ENCODE measurements around the gene CNNM3.

CNNM3 gene

DNA sequence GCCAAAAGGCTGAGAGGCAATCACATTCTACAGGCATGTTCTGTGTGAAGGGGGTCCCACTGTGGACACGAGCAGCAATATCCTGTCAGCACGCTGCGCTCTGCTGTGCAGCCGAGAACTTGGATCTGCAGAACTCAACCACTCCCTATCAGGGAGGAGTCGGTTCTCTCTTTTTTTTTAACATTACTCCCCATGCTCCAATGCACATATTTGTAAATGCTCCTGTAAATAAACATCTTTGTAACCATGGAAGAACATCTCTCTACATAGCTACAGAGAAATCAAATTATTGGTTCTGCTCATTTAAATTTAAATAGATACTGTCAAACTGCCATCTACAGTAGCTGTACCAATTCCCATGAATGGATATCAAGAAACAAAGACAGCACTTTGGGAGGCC is 30.8 kb downstream of the CNNM3 start:
- FAIRE-seq = no peak
- no peak for DNase-seq (ENCODE audit: insufficient read length, low spot score)
- TF ChIP-seq POU2F2 (IDR thresholded peaks at IDR 0.05; ENCODE audit: low read depth, low read length) (no peak), POLR2AphosphoS5 (IDR thresholded peaks at IDR 0.05; ENCODE audit: low read depth, low read length) (no peak), SPI1 (IDR thresholded peaks at IDR 0.05; ENCODE audit: low read depth, low read length) (no peak), POLR2A (IDR thresholded peaks at IDR 0.05; ENCODE audit: low read depth, low read length) (no peak), PAX5 (IDR thresholded peaks at IDR 0.05; ENCODE audit: insufficient read depth, low read length, severe bottlenecking) (no peak), TAF1 (IDR thresholded peaks at IDR 0.05; ENCODE audit: low read depth, low read length) (no peak)

GRCh38 chr2:96847586-96847985 is 31.5 kb downstream of the CNNM3 start:
- TF ChIP-seq POU2F2 (IDR thresholded peaks at IDR 0.05; ENCODE audit: low read depth, low read length) = no peak
- FAIRE-seq (no peak), DNase-seq (ENCODE audit: insufficient read length, low spot score) (no peak)

DNA sequence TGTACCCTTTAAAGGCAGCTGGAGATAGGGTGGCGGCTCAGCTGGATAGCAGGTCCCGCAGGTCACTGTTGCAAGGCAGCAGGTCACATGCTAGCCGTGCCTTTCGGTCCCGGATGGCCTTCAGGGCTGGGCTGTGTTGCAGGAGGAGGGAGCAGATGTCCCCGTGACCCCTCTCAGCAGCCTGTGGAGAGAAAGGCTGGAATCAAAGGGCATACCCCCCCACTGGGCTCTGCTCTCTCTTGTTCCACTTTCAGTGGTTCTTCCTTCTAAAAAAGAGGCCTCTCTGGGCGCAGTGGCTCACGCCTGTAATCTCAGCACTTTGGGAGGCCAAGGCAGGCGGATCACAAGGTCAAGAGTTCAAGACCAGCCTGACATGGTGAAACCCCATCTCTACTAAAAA is 32.2 kb downstream of the CNNM3 start:
- no peak for DNase-seq (ENCODE audit: insufficient read length, low spot score)
- TF ChIP-seq TAF1 (IDR thresholded peaks at IDR 0.05; ENCODE audit: low read depth, low read length) = no peak
- TF ChIP-seq POU2F2 (IDR thresholded peaks at IDR 0.05; ENCODE audit: low read depth, low read length) = no peak
- no peak for TF ChIP-seq SPI1 (IDR thresholded peaks at IDR 0.05; ENCODE audit: low read depth, low read length)
- TF ChIP-seq POLR2AphosphoS5 (IDR thresholded peaks at IDR 0.05; ENCODE audit: low read depth, low read length) = no peak
- no peak for TF ChIP-seq POLR2A (IDR thresholded peaks at IDR 0.05; ENCODE audit: low read depth, low read length)
- no peak for TF ChIP-seq PAX5 (IDR thresholded peaks at IDR 0.05; ENCODE audit: insufficient read depth, low read length, severe bottlenecking)
- FAIRE-seq = no peak

DNA sequence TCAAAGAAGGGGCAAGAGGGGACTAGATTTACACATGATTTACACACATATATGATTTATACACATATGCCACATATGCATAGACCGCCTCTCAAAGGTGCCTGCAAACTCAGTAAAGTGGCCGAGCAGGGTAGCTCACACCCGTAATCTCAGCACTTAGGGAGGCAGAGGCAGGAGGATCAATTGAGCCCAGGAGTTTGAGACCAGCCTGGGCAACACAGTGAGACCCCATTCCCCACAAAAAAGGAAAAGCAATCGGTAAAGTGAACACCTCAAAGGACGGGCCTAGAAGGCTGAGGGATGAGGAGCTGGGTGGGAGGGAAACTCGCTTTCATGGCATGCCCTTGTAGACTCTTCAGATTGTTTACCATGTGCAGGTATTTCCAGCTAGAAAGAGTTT is 36.6 kb downstream of the CNNM3 start:
- no peak for FAIRE-seq
- no peak for TF ChIP-seq SPI1 (IDR thresholded peaks at IDR 0.05; ENCODE audit: low read depth, low read length)
- no peak for TF ChIP-seq POLR2A (IDR thresholded peaks at IDR 0.05; ENCODE audit: low read depth, low read length)
- DNase-seq (ENCODE audit: insufficient read length, low spot score) = no peak

DNA sequence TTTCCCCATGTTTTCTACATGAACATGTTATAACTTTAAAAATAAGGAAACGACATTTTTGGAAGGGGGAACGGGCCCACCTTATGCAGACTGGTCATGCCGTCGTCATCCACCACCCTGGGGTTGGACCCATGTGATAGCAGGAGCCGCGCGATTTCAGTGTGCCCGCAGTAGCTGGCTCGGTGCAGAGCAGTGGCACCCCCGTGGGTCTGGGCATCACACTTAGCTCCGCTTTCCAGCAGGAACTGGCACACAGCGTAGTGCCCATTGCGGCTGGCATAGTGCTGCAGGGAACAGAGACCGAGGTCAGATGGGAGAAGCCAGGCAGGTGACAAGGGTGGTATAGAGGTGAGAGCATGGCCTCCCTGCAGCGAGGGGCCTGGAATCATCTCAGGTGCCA is 37.3 kb downstream of the CNNM3 start:
- DNase-seq (ENCODE audit: insufficient read length, low spot score) (no peak), FAIRE-seq (no peak)
- TF ChIP-seq TAF1 (IDR thresholded peaks at IDR 0.05; ENCODE audit: low read depth, low read length) (no peak), PAX5 (IDR thresholded peaks at IDR 0.05; ENCODE audit: insufficient read depth, low read length, severe bottlenecking) (no peak), POU2F2 (IDR thresholded peaks at IDR 0.05; ENCODE audit: low read depth, low read length) (no peak)

DNA sequence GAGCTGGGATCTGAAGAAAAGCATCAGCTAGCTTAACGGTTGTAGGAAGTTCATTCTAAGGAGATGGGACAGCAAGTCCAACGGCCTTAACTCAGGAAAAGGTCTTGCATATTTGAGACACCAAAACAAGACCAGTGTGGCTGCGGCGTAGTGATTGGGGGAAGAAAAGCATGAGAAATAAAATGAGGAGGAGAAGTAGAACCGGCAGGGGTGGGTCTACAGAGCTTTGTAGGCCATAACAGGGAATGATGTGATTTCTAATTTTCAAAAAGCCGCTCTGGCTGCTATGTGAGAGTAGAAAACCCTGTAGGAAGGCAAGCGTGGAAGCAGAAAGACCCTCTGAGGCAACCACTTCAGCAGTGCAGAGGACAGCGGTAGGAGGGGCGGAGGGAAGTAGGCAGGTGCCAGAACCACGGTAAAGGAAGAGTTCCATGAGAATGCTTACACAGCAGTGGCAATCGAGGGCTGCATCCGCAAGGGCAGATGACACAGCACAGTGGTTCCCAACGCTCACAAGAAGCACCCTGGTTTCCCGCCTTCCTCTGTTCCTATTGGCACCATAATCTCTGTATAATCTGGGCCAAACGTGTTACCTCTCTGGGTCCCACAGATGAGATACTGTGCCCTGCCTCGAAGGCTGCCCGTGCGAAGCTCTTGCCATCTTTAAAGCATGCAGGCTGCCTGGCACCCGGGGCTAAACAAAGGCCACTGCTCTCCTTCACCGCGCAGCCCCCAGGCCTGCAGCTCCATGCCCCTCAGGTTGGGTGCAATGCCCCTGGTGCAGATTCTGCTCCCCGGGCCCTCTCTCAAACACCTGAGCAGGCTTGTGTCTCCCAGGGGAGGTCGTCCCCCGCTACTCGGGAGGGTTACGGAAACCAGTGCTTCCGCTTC is 41.0 kb downstream of the CNNM3 start:
- FAIRE-seq = peak; percentile 31

DNA sequence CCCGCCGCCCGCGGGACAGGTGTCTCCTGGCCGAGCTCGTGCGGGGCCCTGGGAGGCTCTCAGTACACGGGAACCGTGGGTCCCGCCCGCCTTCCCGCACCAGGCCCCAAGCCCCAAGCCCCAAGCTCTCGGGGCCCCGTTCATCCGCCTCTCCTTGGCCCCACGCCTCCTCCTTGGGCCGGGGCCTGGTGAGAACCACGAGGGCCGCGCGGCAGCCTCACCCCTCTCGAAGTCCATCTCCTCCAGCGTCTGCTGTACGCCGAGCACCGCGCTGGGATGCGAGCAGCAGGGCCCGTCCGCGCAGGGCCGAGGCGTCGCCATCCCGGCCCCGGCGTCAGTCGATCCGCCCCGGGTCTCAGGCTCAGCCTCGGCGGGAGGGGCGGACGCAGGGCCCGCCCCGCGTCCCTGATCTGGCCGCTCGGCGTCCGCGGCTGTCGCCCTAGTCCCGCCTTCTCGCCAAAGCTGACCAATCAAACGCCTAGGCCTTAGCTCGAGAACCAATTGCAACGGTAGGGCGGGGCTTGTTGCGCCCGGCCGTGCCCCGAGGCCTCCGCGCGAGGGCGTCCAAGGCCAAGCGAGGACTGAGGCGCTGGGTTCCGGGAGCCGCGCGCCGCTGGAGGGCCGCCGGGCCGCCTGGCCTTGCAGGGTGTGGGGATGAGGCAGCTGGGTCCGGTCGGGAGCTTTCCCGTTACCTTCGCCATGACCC is 41.8 kb downstream of the CNNM3 start, which contains the start of gene ANKRD39:
ANKRD39 (minus strand) TSS at position 350 of the 706 bp plus-strand sequence; CDS start at position 321, 29 bp downstream.
- TF ChIP-seq POLR2A (IDR thresholded peaks at IDR 0.05; ENCODE audit: low read depth, low read length) (no peak; the same call in 1 of the 2 replicates), POLR2AphosphoS5 (IDR thresholded peaks at IDR 0.05; ENCODE audit: low read depth, low read length) (no peak), TAF1 (IDR thresholded peaks at IDR 0.05; ENCODE audit: low read depth, low read length) (0 out of 2 replicates have a peak, but pooled peaks have one; percentile 49), POU2F2 (IDR thresholded peaks at IDR 0.05; ENCODE audit: low read depth, low read length) (no peak), PAX5 (IDR thresholded peaks at IDR 0.05; ENCODE audit: insufficient read depth, low read length, severe bottlenecking) (no peak), SPI1 (IDR thresholded peaks at IDR 0.05; ENCODE audit: low read depth, low read length) (no peak)
- DNase-seq (ENCODE audit: insufficient read length, low spot score) = peak; percentile 99
- peak; percentile 94 for FAIRE-seq

More for the DNA sequence above, 41.0 kb downstream of the CNNM3 start:
- no peak for TF ChIP-seq SPI1 (IDR thresholded peaks at IDR 0.05; ENCODE audit: low read depth, low read length)
- no peak for TF ChIP-seq POU2F2 (IDR thresholded peaks at IDR 0.05; ENCODE audit: low read depth, low read length)
- TF ChIP-seq PAX5 (IDR thresholded peaks at IDR 0.05; ENCODE audit: insufficient read depth, low read length, severe bottlenecking) = no peak
- TF ChIP-seq POLR2A (IDR thresholded peaks at IDR 0.05; ENCODE audit: low read depth, low read length) = no peak; the same call in 1 of the 2 replicates
- no peak for TF ChIP-seq POLR2AphosphoS5 (IDR thresholded peaks at IDR 0.05; ENCODE audit: low read depth, low read length)
- no peak for TF ChIP-seq TAF1 (IDR thresholded peaks at IDR 0.05; ENCODE audit: low read depth, low read length)
- DNase-seq (ENCODE audit: insufficient read length, low spot score) = no peak

- TF ChIP-seq POLR2AphosphoS5 (IDR thresholded peaks at IDR 0.05; ENCODE audit: low read depth, low read length) = no peak
- no peak for TF ChIP-seq POLR2A (IDR thresholded peaks at IDR 0.05; ENCODE audit: low read depth, low read length)
- TF ChIP-seq SPI1 (IDR thresholded peaks at IDR 0.05; ENCODE audit: low read depth, low read length) = no peak
- TF ChIP-seq TAF1 (IDR thresholded peaks at IDR 0.05; ENCODE audit: low read depth, low read length) = no peak
- no peak for TF ChIP-seq PAX5 (IDR thresholded peaks at IDR 0.05; ENCODE audit: insufficient read depth, low read length, severe bottlenecking)
- no peak for TF ChIP-seq POU2F2 (IDR thresholded peaks at IDR 0.05; ENCODE audit: low read depth, low read length)
- DNase-seq (ENCODE audit: insufficient read length, low spot score) (no peak), FAIRE-seq (no peak)
Measured at GRCh38 chr2:96859099-96859649, 43.1 kb downstream of the CNNM3 start.

DNA sequence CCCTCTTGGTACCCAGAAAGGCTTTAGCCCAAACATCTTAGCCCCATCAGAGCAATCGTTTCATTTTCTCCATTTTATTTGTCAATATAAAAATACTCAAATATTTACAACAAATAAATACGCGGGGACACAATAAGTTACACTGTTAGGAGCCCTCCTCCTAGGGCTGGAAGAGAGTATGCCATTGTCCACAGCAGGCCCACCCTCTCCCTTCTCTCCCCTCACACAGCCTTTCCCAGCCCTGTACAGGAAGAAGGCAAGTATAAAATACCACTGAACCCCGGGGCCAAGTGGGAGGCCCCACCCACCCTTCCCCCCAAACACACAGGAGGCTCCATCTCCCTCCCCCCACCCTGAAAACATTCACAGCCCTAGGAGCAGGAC is 43.6 kb downstream of the CNNM3 start:
- TF ChIP-seq SPI1 (IDR thresholded peaks at IDR 0.05; ENCODE audit: low read depth, low read length) (no peak), TAF1 (IDR thresholded peaks at IDR 0.05; ENCODE audit: low read depth, low read length) (no peak), PAX5 (IDR thresholded peaks at IDR 0.05; ENCODE audit: insufficient read depth, low read length, severe bottlenecking) (no peak), POU2F2 (IDR thresholded peaks at IDR 0.05; ENCODE audit: low read depth, low read length) (no peak), POLR2AphosphoS5 (IDR thresholded peaks at IDR 0.05; ENCODE audit: low read depth, low read length) (no peak), POLR2A (IDR thresholded peaks at IDR 0.05; ENCODE audit: low read depth, low read length) (no peak)
- FAIRE-seq = no peak
- no peak for DNase-seq (ENCODE audit: insufficient read length, low spot score)
